ENCODE measurements around the gene TMEM273.

Gene TMEM273, protein sequence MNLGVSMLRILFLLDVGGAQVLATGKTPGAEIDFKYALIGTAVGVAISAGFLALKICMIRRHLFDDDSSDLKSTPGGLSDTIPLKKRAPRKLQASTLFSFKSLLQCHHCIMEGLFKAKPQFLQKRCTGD
- total RNA-seq: 0.96 to 20.5 (median 7.5) reads per million in 3 experiments

- DNase-seq: peak; percentile 44
Measured at GRCh38 chr10:49187950-49188761, at the start of gene TMEM273. Gene TMEM273 (minus strand): TSS chr10:49188391. CDS start chr10:49188336, 55 bp downstream.

DNA sequence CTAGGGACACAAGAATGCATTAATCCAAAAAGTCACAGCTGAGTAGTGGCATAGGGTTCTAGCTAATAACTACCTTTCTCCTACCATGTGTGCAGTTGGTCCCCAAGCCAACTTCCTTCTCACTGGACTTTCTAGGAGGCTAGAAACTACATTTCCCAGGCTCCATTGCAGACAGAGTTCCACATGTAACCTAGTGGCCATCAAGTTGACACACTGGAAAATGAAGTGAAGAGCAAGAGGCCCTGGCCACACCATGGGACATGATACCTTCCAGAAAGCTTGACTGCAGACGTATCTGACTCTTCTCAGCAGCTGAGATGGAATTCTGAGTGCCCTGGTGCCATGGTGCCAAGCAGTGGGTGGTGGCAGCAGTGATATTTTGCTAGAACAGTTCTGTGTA lies 49.8 kb upstream of the TMEM273 start:
- no peak for DNase-seq

DNA sequence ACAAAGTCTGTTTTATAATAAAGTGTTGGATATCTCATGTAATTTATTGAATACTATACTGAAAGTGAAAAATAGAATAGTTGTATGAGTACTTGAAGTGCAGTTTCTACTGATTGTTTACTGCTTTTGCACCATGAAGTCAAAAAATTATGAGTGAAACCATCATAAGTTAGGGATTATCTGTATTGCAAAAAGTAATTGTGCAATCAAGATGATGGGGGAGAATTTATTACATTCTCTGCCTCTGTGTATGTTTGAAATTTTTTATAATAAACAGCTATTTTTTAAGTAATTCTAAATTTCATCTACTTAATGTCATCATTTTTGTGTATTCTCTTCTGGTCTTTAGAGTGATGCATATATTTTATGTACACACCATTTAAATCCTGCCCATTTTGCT lies 47.2 kb upstream of the TMEM273 start:
- no peak for DNase-seq

DNA sequence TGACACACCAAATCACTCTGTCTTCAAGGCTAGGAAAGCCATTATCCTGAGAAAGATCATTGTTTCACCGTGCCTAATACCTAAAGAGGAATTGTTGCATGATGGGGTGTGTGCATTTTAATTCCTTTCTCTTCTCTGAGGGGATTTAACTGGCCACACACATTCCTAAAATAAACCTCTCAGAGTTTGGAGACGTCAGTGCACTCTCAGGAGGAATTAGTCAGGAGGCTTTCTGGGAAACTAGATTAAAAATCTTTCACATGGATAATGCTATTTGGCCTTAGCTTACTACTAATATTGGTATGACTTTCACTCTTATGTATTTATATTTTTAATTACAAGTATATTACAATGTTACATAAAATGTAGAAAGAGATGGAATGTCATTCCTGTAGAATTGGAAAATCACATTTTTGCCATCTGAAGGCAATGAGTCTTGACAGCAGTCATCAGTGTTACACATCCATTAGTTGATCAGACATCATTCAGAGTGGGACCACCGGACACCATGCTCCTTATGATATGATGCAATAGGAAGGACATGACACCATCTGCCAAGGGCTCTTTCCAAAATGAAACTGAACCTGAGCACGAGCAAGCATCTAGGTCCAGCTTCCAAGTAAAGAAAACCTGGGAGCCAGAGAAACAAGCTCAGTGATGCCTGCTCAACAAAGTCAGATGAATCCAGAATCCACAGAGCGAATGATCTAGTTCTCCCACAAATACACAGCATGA lies 43.1 kb upstream of the TMEM273 start:
- no peak for DNase-seq

DNA sequence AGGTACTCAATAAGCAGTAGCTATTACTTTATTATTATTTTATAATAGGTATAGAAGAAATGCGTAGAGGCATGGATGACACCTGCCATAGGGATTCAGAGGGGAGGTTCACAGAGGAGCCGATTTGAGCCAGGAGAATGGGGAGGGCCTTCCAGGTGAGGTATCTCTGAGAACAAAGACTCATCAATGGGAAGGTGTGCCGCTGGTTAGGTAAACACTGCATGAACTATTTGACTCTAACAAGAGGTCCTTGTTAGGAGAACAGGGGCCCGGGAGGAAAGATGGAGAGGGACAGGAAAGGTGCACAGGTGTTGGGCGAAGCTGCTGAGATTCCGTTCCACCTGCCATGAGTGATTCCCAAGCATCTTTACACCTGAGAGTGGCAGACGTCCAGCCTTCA lies 41.8 kb upstream of the TMEM273 start:
- DNase-seq: no peak

- no peak for DNase-seq
Measured at GRCh38 chr10:49228677-49229076, 40.5 kb upstream of the TMEM273 start.

DNA sequence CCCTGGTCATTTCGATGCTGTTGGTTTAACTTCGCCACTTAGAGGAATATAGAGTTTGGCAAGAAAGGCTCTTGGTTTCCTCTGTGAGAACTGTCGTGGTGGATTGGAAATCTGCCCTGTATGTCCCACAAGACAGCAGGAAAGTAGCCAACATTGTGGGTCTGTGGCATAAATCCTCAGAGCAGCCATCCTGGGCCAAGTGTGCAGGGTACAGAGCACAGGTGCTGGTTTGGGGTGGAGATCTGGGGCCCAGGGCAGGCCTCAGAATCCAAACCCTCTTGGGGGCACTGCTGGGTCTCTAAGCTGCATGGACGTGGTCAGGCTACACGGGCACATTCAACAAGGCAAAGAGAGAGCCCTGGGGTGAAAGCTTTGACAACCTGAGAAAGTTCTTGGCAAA lies 39.2 kb upstream of the TMEM273 start:
- DNase-seq: no peak

- no peak for DNase-seq
Measured at GRCh38 chr10:49226594-49226993, 38.4 kb upstream of the TMEM273 start.

GRCh38 chr10:49225218-49225876 lies 37.2 kb upstream of the TMEM273 start:
- DNase-seq: no peak

DNA sequence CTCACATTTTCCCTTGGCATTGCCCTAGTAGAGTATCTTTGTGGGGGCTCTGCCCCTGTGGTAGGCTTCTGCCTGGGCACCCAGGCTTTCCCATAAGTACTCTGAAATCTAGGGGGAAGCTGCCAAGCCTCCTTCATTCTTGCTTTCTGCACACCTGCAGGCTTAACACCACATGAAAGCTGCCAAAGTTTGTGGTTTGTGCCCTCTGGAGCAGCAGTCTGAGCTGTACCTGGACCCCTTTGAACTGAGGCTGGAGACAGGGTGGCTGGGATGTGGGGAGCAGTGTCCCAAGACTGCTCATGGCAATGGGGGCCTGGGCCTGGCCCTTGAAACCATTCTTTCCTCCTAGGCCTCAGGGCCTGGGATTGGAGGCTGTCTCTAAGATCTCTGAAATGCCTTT lies 35.0 kb upstream of the TMEM273 start:
- no peak for DNase-seq

DNA sequence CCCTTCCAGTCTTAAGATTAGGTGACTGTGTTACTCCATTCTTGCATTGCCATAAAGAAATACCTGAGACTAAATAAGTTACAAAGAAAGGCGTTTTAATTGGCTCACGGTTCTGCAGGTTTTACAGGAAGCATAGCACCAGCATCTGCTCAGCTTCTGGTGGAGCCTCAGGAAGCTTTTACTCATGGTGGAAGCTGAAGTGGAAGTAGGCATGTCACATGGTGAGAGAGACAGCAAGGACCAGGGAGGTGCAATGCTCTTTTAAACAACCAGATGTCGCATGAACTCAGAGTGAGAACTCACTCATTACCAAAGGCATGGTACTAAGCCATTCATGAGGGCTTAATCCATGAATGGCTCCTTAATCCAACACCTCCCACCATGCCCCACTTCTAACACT lies 34.0 kb upstream of the TMEM273 start:
- no peak for DNase-seq

GRCh38 chr10:49220679-49221078 lies 32.5 kb upstream of the TMEM273 start:
- no peak for DNase-seq

DNA sequence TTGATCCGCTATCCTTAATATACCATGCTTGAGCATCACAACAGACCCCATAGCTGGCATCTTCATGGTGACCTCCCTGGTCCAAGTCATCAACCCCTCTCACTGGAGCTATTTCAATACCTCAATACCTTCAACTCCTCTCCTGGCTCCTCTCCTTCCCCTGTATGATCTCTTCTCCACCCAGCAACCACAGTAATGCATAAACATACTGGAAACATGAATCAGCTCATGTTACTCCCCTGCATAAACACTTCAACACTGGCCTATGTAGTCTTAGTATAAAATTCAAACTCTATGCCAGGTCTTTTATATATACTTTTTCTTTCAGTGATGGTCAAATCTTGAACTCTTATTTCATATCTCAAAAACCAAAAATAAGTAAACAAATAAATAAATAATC lies 31.8 kb upstream of the TMEM273 start:
- no peak for DNase-seq

DNA sequence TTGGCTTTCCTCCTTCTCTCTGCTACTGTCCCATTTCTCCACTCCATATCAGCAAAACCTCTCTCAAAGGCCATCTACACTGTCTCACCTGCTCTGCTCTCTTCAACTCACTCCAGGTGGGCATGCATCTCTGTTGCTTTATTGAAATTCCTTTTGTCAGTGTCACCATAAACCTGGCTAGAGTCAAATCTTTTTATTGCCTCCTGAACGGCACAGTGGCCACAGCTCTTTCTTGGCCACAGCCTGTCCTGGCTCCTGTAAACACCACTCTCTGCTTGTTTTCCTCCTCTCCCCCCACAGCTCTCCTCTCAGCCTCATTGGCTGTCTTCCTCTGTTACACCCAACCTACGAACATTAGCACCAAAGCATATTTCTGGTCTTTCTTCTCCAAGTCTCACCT lies 31.1 kb upstream of the TMEM273 start:
- DNase-seq: no peak

DNA sequence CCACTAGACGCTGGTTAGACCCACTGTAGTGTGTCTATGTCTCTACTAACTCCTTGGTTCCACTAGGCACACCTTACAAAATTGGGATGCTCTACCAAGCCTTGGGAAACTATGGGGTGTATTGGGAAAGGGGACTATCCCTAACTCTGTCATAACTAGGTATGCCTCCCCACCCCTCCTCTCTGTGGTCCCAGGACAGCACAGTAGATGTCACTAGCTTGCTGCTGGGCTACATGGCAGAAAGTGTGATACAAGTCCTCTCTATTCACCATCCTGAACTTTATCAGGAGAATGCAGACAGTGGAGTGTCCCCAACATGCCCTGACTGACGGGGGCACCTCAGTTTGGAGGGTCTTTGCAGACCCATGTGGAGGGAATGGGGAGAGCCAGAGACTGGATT lies 30.3 kb upstream of the TMEM273 start:
- DNase-seq: no peak

DNA sequence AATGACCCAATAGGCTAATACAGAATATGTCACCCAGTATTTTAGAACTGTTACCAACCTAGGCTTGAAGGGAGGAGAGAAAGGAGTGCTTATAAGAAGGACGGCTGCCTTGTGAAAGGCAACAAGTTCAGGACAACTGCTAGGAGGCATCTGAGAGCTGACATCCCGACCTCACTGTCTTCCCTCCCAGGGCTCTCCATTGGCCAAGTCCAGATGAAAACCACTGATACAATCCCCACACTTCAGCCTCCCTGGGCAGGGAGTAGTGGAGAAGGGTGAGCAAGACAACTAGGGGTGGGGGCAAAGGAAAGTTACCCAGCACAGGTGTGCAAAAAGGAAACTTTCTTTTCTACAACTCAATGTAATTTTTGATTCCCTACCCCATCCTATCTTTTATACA lies 29.5 kb upstream of the TMEM273 start:
- no peak for DNase-seq

GRCh38 chr10:49213211-49213610 lies 25.0 kb upstream of the TMEM273 start:
- no peak for DNase-seq

- no peak for DNase-seq
Measured at GRCh38 chr10:49212783-49213182, 24.6 kb upstream of the TMEM273 start.

DNA sequence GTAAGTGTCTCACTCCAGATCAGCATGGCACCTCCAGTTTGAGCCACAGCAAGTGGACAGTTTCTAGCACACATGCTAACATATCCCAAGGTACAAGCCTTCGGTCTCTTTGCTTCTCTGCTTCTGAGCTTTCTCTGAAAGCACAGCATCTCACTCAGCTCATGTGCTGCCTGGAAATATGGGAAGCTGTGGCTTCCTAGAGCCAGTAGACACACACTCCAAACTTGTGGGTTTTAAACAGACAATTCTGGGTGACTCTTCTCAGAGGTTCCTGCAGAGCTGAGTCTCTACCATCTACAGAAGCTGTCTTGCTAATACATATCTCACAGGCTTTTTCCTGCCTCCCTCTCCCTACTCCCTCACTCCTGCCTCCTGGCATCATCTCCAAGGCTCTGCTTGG lies 23.9 kb upstream of the TMEM273 start:
- DNase-seq: no peak

DNA sequence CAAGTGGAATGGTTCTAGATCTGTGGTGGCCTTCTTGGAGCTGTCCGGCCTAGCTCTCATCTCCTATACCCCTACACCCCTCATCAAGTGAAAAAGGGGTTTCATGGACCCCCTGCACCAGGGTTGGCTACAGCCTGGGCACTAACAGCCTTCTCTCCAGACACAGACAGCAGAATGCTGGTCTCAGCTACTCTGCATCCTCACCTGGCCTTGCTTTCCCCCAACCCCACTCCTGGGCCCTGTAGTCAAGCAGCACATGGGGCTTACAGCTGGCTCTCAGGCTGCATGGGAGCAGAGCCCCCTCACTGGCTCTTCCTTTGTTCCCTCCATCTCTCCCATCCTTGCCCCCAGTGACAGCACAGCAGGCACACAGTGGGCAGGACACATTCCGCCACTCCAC lies 20.8 kb upstream of the TMEM273 start:
- DNase-seq: no peak

- DNase-seq: no peak
Measured at GRCh38 chr10:49207936-49208487, 19.8 kb upstream of the TMEM273 start.

DNA sequence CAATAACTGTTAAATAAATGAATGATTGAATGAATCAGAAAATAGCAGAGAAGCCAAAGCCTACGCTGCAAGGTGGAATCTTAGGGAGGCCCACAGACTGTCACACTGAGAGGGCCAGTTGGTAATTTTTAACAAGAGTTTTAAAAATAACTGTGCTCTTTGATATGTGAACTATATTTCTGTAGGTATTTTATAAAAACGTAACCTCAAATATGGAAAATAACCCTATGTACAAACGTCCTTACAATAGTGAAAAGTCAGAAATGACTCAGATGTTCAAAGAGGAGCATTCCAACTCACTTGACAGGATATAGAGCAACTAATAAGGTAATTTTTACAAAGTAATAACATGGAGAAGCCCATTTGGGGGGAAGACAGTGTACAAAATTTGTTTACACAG lies 18.9 kb upstream of the TMEM273 start:
- no peak for DNase-seq

GRCh38 chr10:49205206-49205605 lies 17.0 kb upstream of the TMEM273 start:
- no peak for DNase-seq
